Neural cell (in vitro differentiated cells): ENCODE results near the gene ACE.

Experiments
- CTCF ChIP-seq: fragments of 450-650 bp; IDR thresholded peaks from 2 replicates; pipeline ENCODE4 v1.5.1; 2014; ENCODE audit warnings: antibody characterized with exemption, mild to moderate bottlenecking, moderate library complexity; ENCODE audit not compliant: poor library complexity, severe bottlenecking
- EP300 ChIP-seq: fragments of 450-650 bp; conservative IDR thresholded peaks from 2 replicates; pipeline ENCODE4 v1.6.1; 2014; ENCODE audit warnings: antibody characterized with exemption, mild to moderate bottlenecking, moderate library complexity; ENCODE audit not compliant: poor library complexity, severe bottlenecking
- EZH2 ChIP-seq: fragments of 200-600, 300-800 bp; shearing (Covaris generic), sonication (generic); IDR thresholded peaks from 2 replicates; pipeline ENCODE4 v1.6.1; 2014; ENCODE audit warnings: antibody characterized with exemption, low read length, borderline replicate concordance, mild to moderate bottlenecking; ENCODE audit not compliant: insufficient read depth, poor library complexity, severe bottlenecking
- MXI1 ChIP-seq: fragments of 450-650 bp; conservative IDR thresholded peaks from 2 replicates; pipeline ENCODE4 v1.6.1; 2014; ENCODE audit warnings: antibody characterized with exemption, mild to moderate bottlenecking; ENCODE audit not compliant: poor library complexity, severe bottlenecking
- POLR2AphosphoS5 ChIP-seq: IDR thresholded peaks from 2 replicates; pipeline ENCODE4 v1.6.1; 2012
- REST ChIP-seq: IDR thresholded peaks from 2 replicates; pipeline ENCODE4 v1.6.1; 2012; ENCODE audit warnings: borderline replicate concordance

DNA sequence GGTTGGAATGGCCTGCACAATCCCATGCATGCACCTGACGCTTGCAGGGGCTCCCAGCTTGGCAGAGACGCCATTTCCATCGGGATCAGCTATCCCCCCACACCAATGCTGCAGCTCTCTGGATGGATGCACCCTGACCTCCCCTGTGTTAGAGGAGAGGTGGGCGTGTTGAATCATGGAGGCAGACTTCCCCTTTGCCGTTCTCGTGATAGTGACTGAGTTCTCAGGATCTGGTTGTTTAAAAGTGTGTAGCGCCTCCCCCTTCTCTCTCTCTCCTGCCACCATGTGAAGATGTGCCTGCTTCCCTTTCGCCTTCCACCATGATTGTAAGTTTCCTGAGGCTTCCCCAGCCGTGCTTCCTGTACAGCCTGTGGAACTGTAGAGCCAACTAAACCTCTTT lies 28.5 kb downstream of the ACE start:
- no peak for TF ChIP-seq REST
- TF ChIP-seq CTCF: no peak
- TF ChIP-seq MXI1: no peak
- TF ChIP-seq POLR2AphosphoS5: no peak
- TF ChIP-seq EP300: no peak
- no peak for TF ChIP-seq EZH2
